NCI-H2227 (cell line): ENCODE data around the gene LGALS4.
"Not testable (repeated sequence)": the region's sequence is repeated elsewhere in the genome, so short reads cannot be mapped to it uniquely, and the experiment has no call there.

ENCODE experiments used
- DNase-seq: peaks from one replicate; lab custom pipeline; 2025; ENCODE audit not compliant: unreplicated experiment; lab: John Stamatoyannopoulos, UW

Gene LGALS4

DNA sequence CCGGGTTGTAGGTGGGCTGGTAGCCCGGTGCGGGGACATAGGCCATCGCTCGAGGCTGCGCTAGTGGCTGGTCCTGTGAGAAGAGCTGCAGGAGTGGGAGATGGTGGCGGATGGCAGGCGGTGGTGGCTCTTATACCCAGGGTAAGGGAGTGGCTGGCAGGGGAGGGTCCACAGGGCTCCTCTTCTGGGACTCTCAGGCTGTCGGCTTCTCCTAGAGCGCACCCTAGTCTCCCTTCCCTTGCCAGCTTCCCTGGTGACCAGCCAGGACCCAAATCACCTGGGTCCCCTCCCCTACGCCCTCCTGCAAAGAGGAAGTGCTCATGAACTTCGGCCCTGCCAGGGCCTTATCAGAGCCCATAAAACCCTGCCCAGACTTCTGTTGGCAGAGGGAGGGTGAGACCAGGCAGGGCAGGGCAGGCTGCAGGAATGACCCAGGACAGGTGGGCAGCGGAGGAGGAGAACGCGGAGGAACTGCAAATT is at the start of gene LGALS4:
LGALS4 (minus strand) TSS at position 105 of the 480 bp plus-strand sequence; CDS start at position 46, 59 bp downstream.
- DNase-seq, result no peak

DNA sequence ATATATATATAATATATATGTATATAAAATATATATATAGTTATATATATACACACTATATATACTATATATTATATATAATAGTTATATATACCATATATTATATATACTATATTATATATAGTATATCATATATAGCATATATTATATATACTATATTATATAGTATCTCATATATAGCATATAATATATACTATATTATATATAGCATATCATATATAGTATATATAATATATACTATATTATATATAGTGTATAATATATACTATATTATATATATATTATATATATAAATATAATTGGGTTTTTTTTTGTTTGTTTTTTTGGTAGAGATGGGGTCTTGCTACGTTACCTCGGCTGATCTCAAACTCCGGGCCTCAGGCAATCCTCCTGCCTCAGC is 48.6 kb upstream of the LGALS4 start:
- no peak for DNase-seq

DNA sequence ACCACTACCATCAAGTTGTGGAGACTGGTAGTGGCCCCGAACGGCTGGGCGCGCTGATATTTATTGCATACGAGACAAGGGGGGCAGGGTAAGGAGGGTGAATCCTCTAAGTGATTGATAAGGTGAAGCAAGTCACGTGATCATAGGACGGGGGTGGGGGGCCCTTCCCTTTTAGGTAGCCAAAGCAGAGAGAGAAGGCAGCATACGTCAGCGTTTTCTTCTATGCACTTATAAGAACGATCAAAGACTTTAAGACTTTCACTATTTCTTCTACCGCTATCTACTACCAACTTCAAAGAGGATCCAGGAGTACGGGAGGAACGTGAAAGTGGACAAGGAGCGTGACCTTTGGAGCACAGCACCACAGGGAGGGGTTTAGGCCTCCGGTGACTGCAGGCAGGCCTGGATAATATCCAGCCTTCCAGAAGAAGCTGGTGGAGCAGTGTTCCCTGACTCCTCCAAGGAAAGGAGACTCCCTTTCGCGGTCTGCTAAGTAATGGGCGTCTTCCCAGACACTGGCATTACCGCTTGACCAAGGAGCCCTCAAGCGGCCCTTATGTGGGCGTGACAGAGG is 47.0 kb upstream of the LGALS4 start:
- DNase-seq, result not testable (repeated sequence)

DNA sequence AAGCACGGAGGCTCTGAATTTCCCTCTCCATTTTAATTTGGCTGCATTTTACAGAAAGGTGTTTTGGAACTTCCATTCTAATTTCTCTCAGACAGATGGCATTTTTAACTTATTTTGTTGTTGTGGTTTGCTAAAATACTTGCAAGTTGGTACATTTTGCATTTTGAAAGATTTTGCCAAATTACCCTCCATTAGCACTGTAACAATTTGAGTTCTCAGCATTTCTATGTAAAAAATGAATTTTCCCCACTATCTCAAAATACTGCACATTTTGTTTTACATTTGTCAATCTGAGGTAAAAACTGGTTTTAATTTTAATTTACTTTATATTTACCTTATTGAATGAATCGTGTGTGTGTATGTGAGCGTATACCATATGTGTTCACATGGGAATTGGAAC is 44.1 kb upstream of the LGALS4 start:
- no peak for DNase-seq

GRCh38 chr19:38855751-38856150 is 43.0 kb upstream of the LGALS4 start:
- not testable (repeated sequence) for DNase-seq

GRCh38 chr19:38854961-38855360 is 42.2 kb upstream of the LGALS4 start:
- not testable (repeated sequence) for DNase-seq

GRCh38 chr19:38853214-38853613 is 40.5 kb upstream of the LGALS4 start:
- no peak for DNase-seq

- peak; percentile 94 for DNase-seq
These were observed 39.7 kb upstream of the LGALS4 start for GRCh38 chr19:38852231-38853044.

DNA sequence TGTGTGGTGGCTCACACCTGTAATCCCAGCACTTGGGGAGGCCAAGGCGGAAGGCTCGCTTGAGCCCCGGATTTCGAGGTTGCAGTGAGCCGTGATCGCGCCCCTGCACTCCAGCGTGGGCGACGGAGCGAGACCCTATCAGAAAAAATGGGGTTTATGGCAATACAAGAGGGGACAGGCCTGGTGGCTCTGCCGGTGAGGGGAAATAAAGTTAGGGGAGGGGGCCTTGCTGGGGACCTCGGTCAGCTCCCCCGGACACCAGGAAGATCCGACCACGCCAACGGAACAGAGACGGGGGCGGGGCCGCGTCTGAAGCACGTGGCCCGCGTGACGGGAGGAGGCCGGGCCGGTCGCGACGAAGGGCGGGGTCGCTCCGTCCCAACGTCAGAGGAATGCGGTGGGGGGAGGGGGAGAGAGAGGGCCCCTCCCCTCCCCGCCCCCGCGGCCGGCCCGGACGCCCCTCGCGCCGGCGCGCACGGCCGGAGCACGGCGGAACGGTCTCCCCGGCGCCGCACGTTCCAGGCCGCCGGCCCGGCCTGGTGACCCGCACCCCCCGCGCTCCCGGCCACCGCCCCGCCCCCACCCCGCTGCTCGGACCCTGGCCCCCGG is 39.0 kb upstream of the LGALS4 start:
- peak; percentile 100 for DNase-seq

- DNase-seq, result peak; percentile 90
These were observed 38.4 kb upstream of the LGALS4 start for GRCh38 chr19:38850976-38851621.

DNA sequence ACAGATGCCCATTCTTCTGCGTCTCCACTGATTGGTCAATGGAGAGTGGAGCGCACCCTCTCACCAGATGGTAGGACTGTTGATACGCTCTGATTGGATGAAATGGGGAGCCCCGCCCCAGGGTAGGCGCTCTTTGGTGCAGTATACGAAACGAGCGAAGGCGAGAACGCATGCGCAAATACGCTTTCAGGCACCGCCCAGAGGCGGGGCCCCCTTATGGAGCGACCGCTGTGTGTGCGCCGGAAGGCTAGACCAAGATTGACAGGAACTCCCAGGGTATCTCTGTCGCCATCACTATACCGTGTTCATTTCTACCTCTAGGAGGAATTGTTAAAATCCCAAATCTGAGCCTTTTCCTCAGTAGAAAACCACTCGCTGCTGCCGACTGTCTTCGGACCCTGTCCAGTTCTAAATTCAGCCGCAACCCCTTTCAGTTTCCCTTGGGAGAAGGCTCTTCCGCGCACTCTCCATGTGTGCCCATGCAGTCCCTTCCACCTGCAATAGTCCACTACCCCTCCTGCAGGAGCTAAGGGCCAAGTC is 37.8 kb upstream of the LGALS4 start:
- DNase-seq, result no peak

DNA sequence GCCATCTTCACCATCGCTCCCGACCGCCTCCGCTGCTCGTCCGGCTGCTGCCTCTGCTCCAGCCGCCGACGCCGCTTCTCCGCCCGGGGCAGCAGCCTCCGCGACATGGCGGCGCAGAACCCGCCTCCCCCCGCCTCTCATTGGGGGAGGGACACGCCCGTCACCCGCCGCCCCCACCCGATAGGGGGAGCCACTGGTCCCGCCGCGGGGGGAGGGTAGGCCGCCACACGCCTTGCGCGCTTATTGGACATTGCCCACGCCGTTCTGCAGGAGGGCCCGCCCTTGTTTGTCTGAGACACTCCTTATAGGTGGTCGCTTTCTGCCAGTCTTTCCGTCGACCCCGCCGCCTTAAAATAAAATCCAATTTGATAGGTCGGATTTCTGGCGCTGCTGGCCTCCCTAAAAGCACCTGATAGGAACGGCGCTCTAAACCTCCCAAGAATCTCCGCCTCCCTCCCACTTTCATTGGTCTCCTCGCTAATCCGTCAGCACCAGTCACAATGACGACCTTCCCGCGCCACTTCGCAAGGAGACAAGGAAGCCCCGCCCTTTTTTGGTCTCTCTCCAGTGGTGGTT is 37.2 kb upstream of the LGALS4 start, which contains the start of gene HNRNPL:
HNRNPL (minus strand) TSS at position 127 of the 576 bp plus-strand sequence; CDS start at position 107, 20 bp downstream.
- peak; percentile 100 for DNase-seq

DNA sequence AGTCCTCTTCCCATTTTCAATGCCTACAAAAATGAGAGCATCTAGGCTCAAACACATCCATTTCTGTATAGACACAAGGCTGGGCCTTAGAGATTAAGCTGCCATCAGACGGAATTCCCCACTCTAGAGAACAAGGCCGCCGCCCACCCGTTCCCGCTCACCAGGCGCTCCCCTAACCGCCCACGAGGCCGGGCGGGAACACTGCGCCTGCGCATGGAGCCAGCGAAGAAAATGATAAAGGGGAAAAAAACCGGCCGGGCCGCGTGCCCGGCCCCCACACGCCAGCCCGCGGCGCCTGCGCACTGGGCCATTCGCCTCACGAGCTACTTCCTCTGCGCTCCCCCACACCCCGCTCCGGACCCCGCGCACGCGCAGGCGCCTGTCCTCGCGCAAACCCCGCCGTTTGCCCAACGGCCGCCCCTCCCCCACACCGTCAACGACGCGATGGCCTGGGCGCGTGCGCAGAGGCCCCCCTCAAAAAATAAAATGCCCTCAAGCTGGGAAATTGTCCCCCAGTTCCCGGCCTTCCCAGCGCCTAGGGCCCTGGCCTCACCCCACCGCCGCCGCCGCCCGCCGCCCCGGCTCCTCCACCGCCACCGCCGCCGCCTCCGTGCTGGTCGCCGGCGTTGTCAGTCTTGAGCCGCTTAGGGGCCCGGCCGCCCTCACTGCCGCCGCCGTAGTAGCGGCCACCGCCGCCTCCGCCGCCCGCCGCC is 36.6 kb upstream of the LGALS4 start:
- peak; percentile 100 for DNase-seq

DNA sequence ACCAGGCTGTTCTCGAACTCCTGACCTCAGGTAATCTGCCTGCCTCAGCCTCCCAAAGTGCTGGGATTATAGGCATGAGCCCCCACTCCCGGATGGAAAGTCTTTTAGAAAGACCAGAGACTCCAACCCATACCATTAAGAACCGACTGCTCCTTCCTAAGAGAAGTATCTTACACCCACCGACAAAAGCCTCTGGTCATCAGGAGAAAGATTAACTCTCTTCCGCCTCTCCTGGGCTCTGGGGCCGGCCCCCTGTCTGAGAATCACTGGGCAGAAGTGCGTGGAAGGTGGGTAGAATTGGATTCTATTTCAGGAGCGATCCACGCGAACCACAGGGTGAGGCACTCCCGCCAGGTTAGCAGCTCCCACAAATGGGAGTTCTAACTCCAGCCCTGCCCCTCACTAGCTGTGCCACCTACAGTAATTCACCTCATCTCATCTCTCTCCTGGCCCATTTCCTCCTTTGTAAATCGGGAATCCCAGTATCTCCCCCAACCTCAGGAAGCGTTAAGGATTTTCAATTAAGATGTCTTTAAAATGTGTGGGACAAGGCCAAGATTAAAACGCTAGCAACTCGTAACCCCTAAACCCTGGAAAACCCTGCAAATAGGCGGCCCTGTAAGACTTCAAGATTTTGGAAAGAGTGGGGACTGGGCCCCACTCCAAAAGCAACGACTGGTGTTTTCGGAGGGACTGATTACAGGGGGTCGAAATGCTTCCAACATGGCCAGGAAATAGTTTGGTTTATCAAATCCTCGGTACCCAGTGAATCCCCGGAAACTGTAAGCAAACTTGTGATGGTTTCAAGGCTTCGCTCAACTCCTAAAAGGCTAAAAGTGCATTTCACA is 35.8 kb upstream of the LGALS4 start:
- no peak for DNase-seq

DNA sequence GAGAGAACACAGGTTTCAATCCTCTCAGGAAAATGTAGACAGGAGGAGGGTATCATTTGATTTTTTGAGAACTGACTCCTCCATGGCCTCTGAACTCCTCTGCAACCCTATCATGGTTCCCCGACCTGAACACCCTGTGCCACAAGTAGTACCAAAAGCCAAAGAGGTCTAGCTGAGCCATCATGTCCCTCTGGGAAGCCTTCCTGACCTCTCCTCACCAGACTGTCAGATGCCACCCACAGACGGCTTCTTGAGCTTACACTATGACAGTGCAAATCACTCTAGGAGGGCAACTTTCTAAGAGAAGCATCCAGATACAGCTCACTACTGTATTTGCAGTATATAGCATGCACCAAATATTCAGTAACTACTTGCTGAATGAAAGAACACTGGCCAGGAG is 33.4 kb upstream of the LGALS4 start:
- no peak for DNase-seq

- DNase-seq, result no peak
These were observed 32.8 kb upstream of the LGALS4 start for GRCh38 chr19:38845374-38846024.

DNA sequence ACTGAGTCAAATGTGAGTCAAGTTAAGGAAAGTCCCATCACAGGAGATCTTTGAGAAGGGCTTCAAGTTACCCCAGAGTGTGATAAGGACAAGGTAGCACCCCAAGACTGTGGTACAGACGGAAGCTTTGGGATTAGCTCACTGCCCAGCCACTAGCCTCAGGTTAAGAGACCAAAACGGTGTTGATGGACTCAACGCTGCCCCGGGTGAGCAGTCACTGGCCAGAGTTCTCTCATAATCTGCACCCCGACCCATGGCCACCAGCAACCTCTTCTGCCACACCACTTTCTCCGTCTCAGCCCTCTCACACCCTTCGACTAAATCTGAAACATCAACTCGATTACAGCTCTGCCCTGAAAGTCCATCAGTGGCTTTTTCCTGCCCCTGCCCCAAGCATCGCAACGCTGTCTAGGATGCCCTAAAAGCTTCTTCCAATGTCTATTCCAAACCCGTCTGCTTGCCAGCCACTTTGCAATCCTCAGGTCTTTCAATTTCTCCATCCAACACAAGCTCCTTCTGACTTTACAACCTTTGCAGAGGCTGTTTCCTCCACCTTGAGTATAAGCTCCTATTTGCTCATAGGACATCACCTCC is 31.4 kb upstream of the LGALS4 start:
- DNase-seq, result no peak

- DNase-seq, result no peak
These were observed 30.5 kb upstream of the LGALS4 start for GRCh38 chr19:38843175-38843758.
